GM12878 (cell line): ENCODE results near the gene RAET1E. TPM values are rescaled to one million over a fixed set of nuclear protein-coding genes. Genes with fewer than 3 reads are reported as not detected.

Source experiments
- ATAC-seq: fragments of 200-7000 bp; cut with Tn5 transposase; 3 replicates; pipeline ENCODE4 v1.9.1; 2020; ENCODE audit warnings: mild to moderate bottlenecking, moderate library complexity
- BruUV-seq: library from RNA; stranded (reverse); fragments of 400-500 nt; replicated peaks from 2 replicates; lab custom pipeline; 2021; lab: Mats Ljungman, UMichigan
- CTCF ChIA-PET: fragments of 300-600 bp; sonication (Branson Sonifier 250); formaldehyde crosslinking; extraction: SDS; loops from one replicate; lab custom pipeline; 2021; ENCODE audit warnings: inconsistent platforms; lab: Yijun Ruan, JAX
- POLR2A ChIA-PET: fragments of 350-600 bp; formaldehyde crosslinking; extraction: SDS; loops from one replicate; lab custom pipeline; 2021; ENCODE audit warnings: inconsistent platforms; lab: Charles Lee
- RAD21 ChIA-PET: fragments of 300-600 bp; sonication (Branson Sonifier 250); formaldehyde crosslinking; loops from one replicate; lab custom pipeline; 2023; ENCODE audit warnings: antibody characterized with exemption; ENCODE audit not compliant: unreplicated experiment; lab: Charles Lee
- SMC1A ChIA-PET: fragments of 300-600 bp; sonication (Branson Sonifier 250); formaldehyde crosslinking; loops from one replicate; lab custom pipeline; 2023; ENCODE audit not compliant: unreplicated experiment, uncharacterized antibody; lab: Charles Lee
- DNase-seq: peaks from one replicate; pipeline ENCODE4 v3.0.0-alpha.2; 2011; ENCODE audit warnings: low read depth, low spot score
- FAIRE-seq: peaks from 3 replicates; lab custom pipeline; 2011; peaks lifted over from hg19 to GRCh38; lab: Jason Lieb, UNC
- H2AFZ ChIP-seq: 2 replicates; pipeline ENCODE4 v1.6.0; 2011; ENCODE audit warnings: low read depth, low read length, control low read depth; ENCODE audit not compliant: control insufficient read depth
- H3K27ac ChIP-seq: 2 replicates; pipeline ENCODE4 v1.5.1; 2011; ENCODE audit warnings: control low read depth; ENCODE audit not compliant: control insufficient read depth, insufficient read depth
- H3K27me3 ChIP-seq, 2 experiments: replicated peaks in 1 of 2; 2 replicates each; pipeline versions ENCODE4 v1.6.0 to v1.6.1; 2011; ENCODE audit warnings: low read length in 1 of 2; ENCODE audit not compliant: control insufficient read depth in 2 of 2, insufficient read depth in 2 of 2
- H3K36me3 ChIP-seq, 2 experiments: 2 replicates each; pipeline ENCODE4 v1.5.1; 2011; ENCODE audit warnings: low read length in 1 of 2; ENCODE audit not compliant: control insufficient read depth in 2 of 2, insufficient read depth in 2 of 2
- H3K4me1 ChIP-seq: 2 replicates; pipeline ENCODE4 v1.6.1; 2011; ENCODE audit warnings: mild to moderate bottlenecking, low read length, moderate library complexity, mixed read lengths; ENCODE audit not compliant: control insufficient read depth, insufficient read depth
- H3K4me2 ChIP-seq: 2 replicates; pipeline ENCODE4 v1.6.0; 2011; ENCODE audit warnings: control low read depth; ENCODE audit not compliant: control insufficient read depth, insufficient read depth
- H3K4me3 ChIP-seq: fragments of 200-600 bp; sonication (generic); 2 replicates; pipeline ENCODE4 v1.5.1; 2016
- H3K79me2 ChIP-seq: 2 replicates; pipeline ENCODE4 v1.6.0; 2011; ENCODE audit warnings: low read length; ENCODE audit not compliant: control insufficient read depth, insufficient read depth
- H3K9ac ChIP-seq: 2 replicates; pipeline ENCODE4 v1.8.0; 2011; ENCODE audit warnings: low read length, control low read depth, mixed read lengths; ENCODE audit not compliant: control insufficient read depth, insufficient read depth
- H3K9me3 ChIP-seq: replicated peaks from 3 replicates; pipeline ENCODE4 v1.5.1; 2011; ENCODE audit warnings: mild to moderate bottlenecking, low read length; ENCODE audit not compliant: control insufficient read depth, insufficient read depth
- H4K20me1 ChIP-seq: 2 replicates; pipeline ENCODE4 v1.6.0; 2011; ENCODE audit not compliant: control insufficient read depth, insufficient read depth
- BCL11A ChIP-seq: IDR thresholded peaks from 2 replicates; pipeline ENCODE4 v1.6.1; 2011; ENCODE audit warnings: low read depth, low read length
- BRCA1 ChIP-seq: IDR thresholded peaks from 2 replicates; pipeline ENCODE4 v1.6.1; 2011; ENCODE audit warnings: low read depth, low read length, improper control_type of control experiment
- CBX5 ChIP-seq: sonication (generic); IDR thresholded peaks from 2 replicates; pipeline ENCODE4 v1.6.1; 2016; ENCODE audit warnings: low read depth, moderate library complexity, mild to moderate bottlenecking, inconsistent platforms
- E2F4 ChIP-seq: IDR thresholded peaks from 2 replicates; pipeline ENCODE4 v1.6.1; 2012; ENCODE audit warnings: low read depth, low read length, improper control_type of control experiment
- POLR2AphosphoS5 ChIP-seq: IDR thresholded peaks from 2 replicates; pipeline ENCODE4 v1.6.1; 2011; ENCODE audit warnings: mild to moderate bottlenecking, low read length, inconsistent platforms
- SRF ChIP-seq, 2 experiments: IDR thresholded peaks; 2 replicates each; pipeline ENCODE4 v1.6.1; 2011; ENCODE audit warnings: low read depth in 2 of 2, low read length in 2 of 2, mild to moderate bottlenecking in 1 of 2, moderate library complexity in 1 of 2
- SUPT20H ChIP-seq: IDR thresholded peaks from 2 replicates; pipeline ENCODE4 v1.6.1; 2011; ENCODE audit warnings: low read depth, mild to moderate bottlenecking, low read length, moderate library complexity, borderline replicate concordance; ENCODE audit not compliant: control insufficient read depth
- YY1 ChIP-seq: IDR thresholded peaks from 2 replicates; pipeline ENCODE4 v1.6.1; 2011; ENCODE audit warnings: low read depth, mild to moderate bottlenecking, low read length
- WGBS: methylation state at CpG from one replicate; pipeline ENCODE4 v1.1.6; 2016; ENCODE audit warnings: low lambda C conversion rate; ENCODE audit not compliant: insufficient replicate concordance, insufficient coverage; ENCODE audit errors: missing lambda C conversion rate; 5-methylcytosine and 5-hydroxymethylcytosine counted together
- in situ Hi-C: fragments of 300-500 bp; cut with MboI; formaldehyde crosslinking; loops from 9 replicates; pipeline ENCODE4 v1.14.3; 2018; ENCODE audit warnings: mixed read lengths
- intact Hi-C: fragments of 100-400 bp; cut with micrococcal nuclease; formaldehyde crosslinking; loops from one replicate; pipeline ENCODE4 v1.14.2; 2022; ENCODE audit not compliant: unreplicated experiment
- polyA plus RNA-seq, 11 experiments: library from polyadenylated mRNA; depleted of rRNA in 4 of 11; unstranded in 6 of 11; stranded (reverse) in 5 of 11; fragments of >200 nt; fragmentation: Nextera tagmentation in 4 of 11; fragmentation: Illumina TruSeq in 1 of 11; extraction: Ambion mirVana in 4 of 11; extraction: Trizol in 1 of 11; gene quantifications; 1 replicate in 1 of 11; 2 replicates in 10 of 11; pipeline versions ENCODE4 v1.2.1 to v1.2.3, GENCODE V29; 2011 to 2016; ENCODE audit warnings: inconsistent platforms in 2 of 11, missing spikeins in 2 of 11, low read depth in 1 of 11
- total RNA-seq, 4 experiments: library from RNA; depleted of rRNA in 3 of 4; stranded (reverse); fragments of >200 nt in 3 of 4; fragmentation: Illumina TruSeq in 1 of 4; extraction: Trizol in 1 of 4; gene quantifications; 2 replicates each; pipeline versions ENCODE4 v1.2.1 to v1.2.3, GENCODE V29; 2013 to 2021

Gene RAET1E
- total and polyA plus RNA-seq, 10 of the 15 experiments (the other 5 are each of a cell fraction or from before 2014, with no cell fraction given) = not detected

DNA sequence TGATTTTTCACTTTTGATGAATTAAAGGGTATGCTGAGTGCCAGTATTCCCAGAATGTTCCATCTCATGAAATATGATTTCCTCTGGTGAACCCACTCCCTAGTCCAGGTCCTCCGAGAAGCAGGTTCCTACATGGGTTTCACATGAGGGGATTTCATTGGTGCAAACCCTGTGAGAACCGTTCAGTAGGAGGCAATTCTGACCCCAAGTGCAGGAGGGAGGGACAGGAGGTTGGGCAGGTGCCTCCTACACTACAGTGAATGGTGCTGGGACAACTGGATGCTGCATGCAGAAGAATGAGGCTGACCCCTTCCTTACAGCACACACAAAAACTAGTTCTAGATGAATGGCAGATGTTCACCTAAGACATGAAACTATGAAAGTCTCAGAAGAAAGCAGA is 38.8 kb upstream of the RAET1E start:
- intact Hi-C loops = loop anchor here (5.0 to 10.0 kb wide), 4 partner anchors 131 to 878 kb away; partner anchors contain the start of gene ULBP3
- FAIRE-seq = no peak
- SMC1A ChIA-PET = interaction anchor here (0.9 to 1.3 kb wide), 2 partner anchors 73 to 80 kb away, joined by 3 to 9 read pairs; no protein-coding TSS in a partner anchor

More for the DNA sequence above, 38.8 kb upstream of the RAET1E start:
- peaks cover 7 to 14% of the 10 kb centered on the region in 2 experiments for H3K27me3 ChIP-seq
- no peak for TF ChIP-seq BRCA1
- TF ChIP-seq CBX5 = no peak
- no peak for TF ChIP-seq SRF (IDR thresholded peaks at IDR 0.05; ENCODE audit: low read depth in 2 of 2, low read length in 2 of 2)
- TF ChIP-seq BCL11A = no peak
- TF ChIP-seq E2F4 = no peak
- TF ChIP-seq YY1 = no peak
- TF ChIP-seq SUPT20H = no peak
- TF ChIP-seq POLR2AphosphoS5 = no peak
- in situ Hi-C loops = loop anchor here (5.0 to 10.0 kb wide), 2 partner anchors 71 to 878 kb away; no protein-coding TSS in a partner anchor
- DNase-seq (no peak), ATAC-seq (no peak)
- ChIA-PET RAD21 (interaction anchor here (2.6 kb wide), 1 partner anchor 80 kb away, joined by 15 read pairs; no protein-coding TSS in a partner anchor), CTCF (interaction anchor here (0.9 to 1.6 kb wide), 3 partner anchors 15 to 80 kb away, joined by 3 to 18 read pairs (median 6); no protein-coding TSS in a partner anchor), POLR2A (no interaction called here)
- H3K4me3 ChIP-seq = no peak overlapping the region
- no peaks in the 10 kb centered on the region for H3K9me3 ChIP-seq
- H3K27ac ChIP-seq = no peak overlapping the region
- no peak overlapping the region for H2AFZ ChIP-seq
- H3K4me1 ChIP-seq = peaks cover 16% of the 10 kb centered on the region
- H3K36me3 ChIP-seq = no peaks in the 10 kb centered on the region
- 0% methylated on average over 2 of the region's 2 CpGs for WGBS
- no peak overlapping the region for H3K4me2 ChIP-seq
- no peaks in the 10 kb centered on the region; the same call in 1 of the 2 replicates for H4K20me1 ChIP-seq
- no peaks in the 10 kb centered on the region for H3K79me2 ChIP-seq
- BruUV-seq = no TSS peak
- H3K9ac ChIP-seq = no peak overlapping the region
